PC-3 (cell line): ENCODE measurements around the gene SERPINB3.

Source experiments
- CTCF ChIP-seq: fragments of 300-600 bp; sonication (generic); conservative IDR thresholded peaks from 2 replicates; pipeline ENCODE4 v1.5.1; 2017; ENCODE audit warnings: antibody characterized with exemption, low read depth, mild to moderate bottlenecking, low read length
- EZH2 ChIP-seq: fragments of 300-600 bp; sonication (generic); IDR thresholded peaks from one replicate; pipeline ENCODE4 v1.6.1; 2017; ENCODE audit warnings: antibody characterized with exemption, mild to moderate bottlenecking, low read length; ENCODE audit not compliant: unreplicated experiment
- EZH2phosphoT487 ChIP-seq: fragments of 300-600 bp; sonication (generic); IDR thresholded peaks from 2 replicates; pipeline ENCODE4 v1.6.1; 2018; ENCODE audit warnings: mild to moderate bottlenecking, antibody characterized with exemption, low read length, borderline replicate concordance

GRCh38 chr18:63617915-63618234 lies 43.8 kb downstream of the SERPINB3 start:
- TF ChIP-seq CTCF (no peak), EZH2 (no peak), EZH2phosphoT487 (no peak)
